K562 (cell line): ENCODE data around the gene PLXND1.

Source experiments
- BRD4 ChIP-seq: fragments of 200-600 bp; sonication (generic); IDR thresholded peaks from 2 replicates; pipeline ENCODE4 v1.6.1; 2017; ENCODE audit warnings: inconsistent platforms
- CBX1 ChIP-seq: sonication (generic); IDR thresholded peaks from 2 replicates; pipeline ENCODE4 v1.6.1; 2016; ENCODE audit warnings: antibody characterized with exemption, low read depth, mild to moderate bottlenecking
- CREB5 ChIP-seq: fragments of 250-450 bp; sonication (Bioruptor Pico); IDR thresholded peaks from 2 replicates; pipeline ENCODE4 v1.5.0; 2020; ENCODE audit warnings: mild to moderate bottlenecking
- CTCF ChIP-seq, 3 experiments: IDR thresholded peaks in 2 of 3; conservative IDR thresholded peaks in 1 of 3; 2 replicates each; pipeline ENCODE4 v1.5.1; 2011 to 2012; ENCODE audit warnings: low read length in 3 of 3, mild to moderate bottlenecking in 3 of 3, control low read depth in 2 of 3, improper control_type of control experiment in 1 of 3, inconsistent platforms in 1 of 3, low read depth in 1 of 3, mixed read lengths in 1 of 3, moderate library complexity in 1 of 3; ENCODE audit not compliant: insufficient read depth in 2 of 3
- EZH2 ChIP-seq: IDR thresholded peaks from 2 replicates; pipeline ENCODE4 v1.6.1; 2012; ENCODE audit warnings: low read depth, mild to moderate bottlenecking, inconsistent platforms, low read length, borderline replicate concordance
- HMG20A ChIP-seq: fragments of 450-650 bp; formaldehyde crosslinking; conservative IDR thresholded peaks from 2 replicates; pipeline ENCODE4 v1.4.0; 2020; ENCODE audit warnings: mild to moderate bottlenecking, mixed read lengths
- NBN ChIP-seq: fragments of 450-650 bp; IDR thresholded peaks from 2 replicates; pipeline ENCODE4 v1.6.1; 2016; ENCODE audit warnings: low read depth, mild to moderate bottlenecking
- NFIC ChIP-seq: fragments of 450-650 bp; IDR thresholded peaks from 2 replicates; pipeline ENCODE4 v1.6.1; 2017; ENCODE audit warnings: mild to moderate bottlenecking, inconsistent platforms
- RFX5 ChIP-seq: IDR thresholded peaks from 2 replicates; pipeline ENCODE4 v1.6.1; 2011; ENCODE audit warnings: low read depth, mild to moderate bottlenecking, improper control_type of control experiment, low read length
- TCF3 ChIP-seq: sonication (generic); formaldehyde crosslinking; IDR thresholded peaks from 2 replicates; pipeline ENCODE4 v1.4.0; 2020; ENCODE audit warnings: mild to moderate bottlenecking, missing genetic modification reagents
- ZNF24 ChIP-seq: fragments of 450-650 bp; IDR thresholded peaks from 2 replicates; pipeline ENCODE4 v1.6.1; 2016
- TF ChIP-seq, protein P1 (sequence below): sonication (generic); formaldehyde crosslinking; IDR thresholded peaks from 2 replicates; pipeline ENCODE4 v1.9.0; 2022; ENCODE audit warnings: mild to moderate bottlenecking, missing genetic modification reagents
- TF ChIP-seq, protein P2 (sequence below): fragments of 450-650 bp; IDR thresholded peaks from one replicate; pipeline ENCODE4 v1.6.1; 2018; ENCODE audit warnings: mild to moderate bottlenecking, moderate library complexity; ENCODE audit not compliant: partially characterized antibody

DNA sequence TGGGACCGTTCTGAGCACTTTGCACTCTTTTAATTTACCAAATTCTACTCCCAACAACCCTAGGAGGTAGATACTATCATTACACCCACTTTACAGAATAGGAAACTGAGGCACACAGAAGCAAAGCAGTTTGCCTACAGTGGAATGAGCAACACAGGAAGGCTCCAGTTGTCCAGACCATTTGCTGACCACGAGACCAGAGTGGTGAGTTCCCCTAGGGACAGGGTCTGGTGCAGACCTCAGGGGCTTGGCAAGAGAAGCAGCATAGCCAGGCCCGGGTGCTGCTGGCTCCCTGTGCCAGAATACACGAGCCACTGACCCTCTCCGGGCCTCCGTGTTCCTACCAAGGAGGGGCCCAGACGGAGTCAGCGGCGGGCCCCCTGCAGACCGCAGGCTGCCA lies 26.5 kb downstream of the PLXND1 start:
- TF ChIP-seq EZH2 (no peak), HMG20A (CRISPR knock-in tag) (no peak), CBX1 (no peak), RFX5 (no peak), BRD4 (no peak), CTCF (IDR thresholded peaks at IDR 0.05 in 2 of 3, conservative IDR thresholded peaks at IDR 0.05 in 1 of 3; ENCODE audit: insufficient read depth in 2 of 3, low read depth in 1 of 3, low read length in 3 of 3) (no peak), ZNF24 (no peak), NBN (no peak), TCF3 (CRISPR knock-in tag) (no peak), CREB5 (CRISPR knock-in tag) (no peak), NFIC (no peak)
- TF ChIP-seq, protein P1, sequence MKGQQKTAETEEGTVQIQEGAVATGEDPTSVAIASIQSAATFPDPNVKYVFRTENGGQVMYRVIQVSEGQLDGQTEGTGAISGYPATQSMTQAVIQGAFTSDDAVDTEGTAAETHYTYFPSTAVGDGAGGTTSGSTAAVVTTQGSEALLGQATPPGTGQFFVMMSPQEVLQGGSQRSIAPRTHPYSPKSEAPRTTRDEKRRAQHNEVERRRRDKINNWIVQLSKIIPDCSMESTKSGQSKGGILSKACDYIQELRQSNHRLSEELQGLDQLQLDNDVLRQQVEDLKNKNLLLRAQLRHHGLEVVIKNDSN (CRISPR knock-in tag), result no peak
- TF ChIP-seq, protein P2, sequence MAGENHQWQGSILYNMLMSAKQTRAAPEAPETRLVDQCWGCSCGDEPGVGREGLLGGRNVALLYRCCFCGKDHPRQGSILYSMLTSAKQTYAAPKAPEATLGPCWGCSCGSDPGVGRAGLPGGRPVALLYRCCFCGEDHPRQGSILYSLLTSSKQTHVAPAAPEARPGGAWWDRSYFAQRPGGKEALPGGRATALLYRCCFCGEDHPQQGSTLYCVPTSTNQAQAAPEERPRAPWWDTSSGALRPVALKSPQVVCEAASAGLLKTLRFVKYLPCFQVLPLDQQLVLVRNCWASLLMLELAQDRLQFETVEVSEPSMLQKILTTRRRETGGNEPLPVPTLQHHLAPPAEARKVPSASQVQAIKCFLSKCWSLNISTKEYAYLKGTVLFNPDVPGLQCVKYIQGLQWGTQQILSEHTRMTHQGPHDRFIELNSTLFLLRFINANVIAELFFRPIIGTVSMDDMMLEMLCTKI, result no peak
